GM10266 (cell line): ENCODE measurements around the gene CCDC88B.
A peak's percentile ranks its signal among the peaks of the same experiment; 100 is the strongest.

Experiments used
- DNase-seq: peaks from one replicate; pipeline ENCODE4 v3.0.0; 2012; ENCODE audit errors: extremely low spot score
- TF ChIP-seq, protein P1 (sequence below): IDR thresholded peaks from 2 replicates; pipeline ENCODE4 v1.5.1; 2012; ENCODE audit warnings: mild to moderate bottlenecking, low read depth; ENCODE audit not compliant: control insufficient read depth, insufficient read depth; ENCODE audit errors: missing control alignments

CCDC88B gene

DNA sequence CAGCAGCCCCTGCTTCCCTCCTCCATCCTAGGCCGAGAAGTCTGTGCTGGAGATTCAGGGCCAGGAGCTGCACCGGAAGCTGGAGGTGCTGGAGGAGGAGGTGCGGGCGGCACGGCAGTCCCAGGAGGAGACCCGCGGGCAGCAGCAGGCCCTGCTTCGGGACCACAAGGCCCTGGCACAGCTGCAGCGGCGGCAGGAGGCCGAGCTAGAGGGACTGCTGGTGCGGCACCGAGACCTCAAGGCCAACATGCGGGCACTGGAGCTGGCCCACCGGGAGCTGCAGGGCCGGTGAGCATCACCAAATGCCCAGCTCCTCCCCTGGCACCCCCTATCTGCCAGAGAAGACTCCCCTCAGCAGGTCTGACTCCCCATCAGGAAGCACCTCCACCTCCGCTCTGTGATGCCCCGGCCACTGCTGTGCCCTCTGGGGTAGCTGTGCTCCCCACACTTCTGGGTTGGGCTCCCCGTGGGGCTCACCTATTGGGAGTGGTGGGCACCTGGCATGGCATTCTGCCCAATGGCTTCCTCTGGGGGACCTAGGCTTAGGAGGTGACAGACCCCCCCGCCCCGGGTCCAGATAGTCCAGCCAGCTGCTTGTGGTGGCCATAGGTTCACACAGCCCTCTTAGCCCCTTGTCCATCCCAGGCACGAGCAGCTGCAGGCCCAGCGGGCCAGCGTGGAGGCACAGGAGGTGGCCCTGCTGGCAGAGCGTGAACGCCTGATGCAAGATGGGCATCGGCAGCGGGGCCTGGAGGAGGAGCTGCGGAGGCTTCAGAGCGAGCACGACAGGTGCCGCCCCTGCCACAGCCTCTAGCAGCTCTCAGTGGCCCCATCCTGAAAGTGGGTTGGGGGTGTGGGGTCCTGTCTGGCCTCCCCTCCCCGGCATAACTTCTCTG lies 12.3 kb downstream of the CCDC88B start:
- DNase-seq = no peak
- TF ChIP-seq, protein P1, sequence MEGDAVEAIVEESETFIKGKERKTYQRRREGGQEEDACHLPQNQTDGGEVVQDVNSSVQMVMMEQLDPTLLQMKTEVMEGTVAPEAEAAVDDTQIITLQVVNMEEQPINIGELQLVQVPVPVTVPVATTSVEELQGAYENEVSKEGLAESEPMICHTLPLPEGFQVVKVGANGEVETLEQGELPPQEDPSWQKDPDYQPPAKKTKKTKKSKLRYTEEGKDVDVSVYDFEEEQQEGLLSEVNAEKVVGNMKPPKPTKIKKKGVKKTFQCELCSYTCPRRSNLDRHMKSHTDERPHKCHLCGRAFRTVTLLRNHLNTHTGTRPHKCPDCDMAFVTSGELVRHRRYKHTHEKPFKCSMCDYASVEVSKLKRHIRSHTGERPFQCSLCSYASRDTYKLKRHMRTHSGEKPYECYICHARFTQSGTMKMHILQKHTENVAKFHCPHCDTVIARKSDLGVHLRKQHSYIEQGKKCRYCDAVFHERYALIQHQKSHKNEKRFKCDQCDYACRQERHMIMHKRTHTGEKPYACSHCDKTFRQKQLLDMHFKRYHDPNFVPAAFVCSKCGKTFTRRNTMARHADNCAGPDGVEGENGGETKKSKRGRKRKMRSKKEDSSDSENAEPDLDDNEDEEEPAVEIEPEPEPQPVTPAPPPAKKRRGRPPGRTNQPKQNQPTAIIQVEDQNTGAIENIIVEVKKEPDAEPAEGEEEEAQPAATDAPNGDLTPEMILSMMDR = no peak

DNA sequence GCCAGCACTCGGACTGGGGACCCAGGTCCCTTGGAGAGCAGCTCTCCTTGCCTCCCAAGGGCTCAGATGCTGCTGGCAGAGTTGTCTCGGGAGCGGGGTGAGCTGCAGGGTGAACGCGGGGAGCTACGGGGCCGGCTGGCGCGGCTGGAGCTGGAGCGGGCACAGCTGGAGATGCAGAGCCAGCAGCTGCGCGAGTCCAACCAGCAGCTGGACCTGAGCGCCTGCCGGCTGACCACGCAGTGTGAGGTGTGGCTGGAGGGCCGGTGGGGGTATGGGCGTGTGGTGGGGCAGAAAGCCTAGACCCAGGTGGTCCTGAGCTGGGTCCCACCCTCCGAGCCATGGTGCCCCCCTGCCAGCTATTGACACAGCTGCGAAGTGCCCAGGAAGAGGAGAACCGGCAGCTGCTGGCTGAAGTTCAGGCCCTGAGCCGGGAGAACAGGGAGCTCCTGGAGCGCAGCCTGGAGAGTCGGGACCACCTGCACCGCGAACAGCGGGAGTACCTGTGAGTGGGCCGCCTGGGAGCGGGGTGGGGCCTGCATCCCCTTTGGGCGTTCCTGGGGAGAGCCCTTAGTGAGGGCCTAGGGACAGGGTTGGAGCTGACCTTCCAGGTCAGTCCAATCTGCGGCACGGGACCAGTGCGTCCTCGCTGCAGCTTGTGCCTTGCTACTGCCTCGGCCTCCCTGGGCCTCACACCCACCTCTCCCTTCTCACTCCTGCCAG lies 13.2 kb downstream of the CCDC88B start:
- TF ChIP-seq, protein P1 = no peak
- no peak for DNase-seq

DNA sequence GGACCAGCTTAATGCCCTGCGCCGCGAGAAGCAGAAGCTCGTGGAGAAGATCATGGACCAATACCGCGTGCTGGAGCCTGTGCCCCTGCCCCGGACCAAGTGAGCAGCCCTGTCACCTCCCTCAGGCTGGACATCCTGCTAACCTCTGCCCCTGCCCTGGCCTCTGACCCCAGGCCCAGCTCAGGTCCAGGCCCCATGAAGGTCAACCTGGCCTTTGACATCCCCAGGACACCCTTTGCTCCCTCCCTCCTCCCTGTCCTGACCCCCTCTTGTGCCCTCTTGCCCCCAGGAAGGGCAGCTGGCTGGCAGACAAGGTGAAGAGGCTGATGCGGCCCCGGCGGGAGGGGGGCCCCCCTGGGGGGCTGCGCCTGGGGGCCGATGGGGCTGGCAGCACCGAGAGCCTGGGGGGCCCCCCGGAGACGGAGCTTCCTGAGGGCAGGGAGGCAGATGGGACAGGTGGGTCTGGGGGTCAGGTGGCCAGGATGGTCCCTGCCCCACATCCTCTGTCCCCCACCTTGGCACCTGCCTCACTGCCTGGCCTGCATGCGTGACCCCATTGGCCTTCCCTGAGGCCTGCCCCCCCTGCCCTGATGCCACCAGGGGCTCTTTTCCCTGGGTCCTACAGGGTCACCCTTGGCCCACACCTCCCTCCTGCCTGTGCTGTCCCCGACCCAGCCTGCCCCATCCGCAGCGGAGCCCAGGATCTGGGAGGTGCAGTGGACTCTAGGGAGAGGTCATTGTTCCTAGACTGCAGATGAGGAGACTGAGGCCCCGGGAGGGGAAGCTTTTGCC lies 13.9 kb downstream of the CCDC88B start:
- TF ChIP-seq, protein P1 = no peak
- DNase-seq = no peak

DNA sequence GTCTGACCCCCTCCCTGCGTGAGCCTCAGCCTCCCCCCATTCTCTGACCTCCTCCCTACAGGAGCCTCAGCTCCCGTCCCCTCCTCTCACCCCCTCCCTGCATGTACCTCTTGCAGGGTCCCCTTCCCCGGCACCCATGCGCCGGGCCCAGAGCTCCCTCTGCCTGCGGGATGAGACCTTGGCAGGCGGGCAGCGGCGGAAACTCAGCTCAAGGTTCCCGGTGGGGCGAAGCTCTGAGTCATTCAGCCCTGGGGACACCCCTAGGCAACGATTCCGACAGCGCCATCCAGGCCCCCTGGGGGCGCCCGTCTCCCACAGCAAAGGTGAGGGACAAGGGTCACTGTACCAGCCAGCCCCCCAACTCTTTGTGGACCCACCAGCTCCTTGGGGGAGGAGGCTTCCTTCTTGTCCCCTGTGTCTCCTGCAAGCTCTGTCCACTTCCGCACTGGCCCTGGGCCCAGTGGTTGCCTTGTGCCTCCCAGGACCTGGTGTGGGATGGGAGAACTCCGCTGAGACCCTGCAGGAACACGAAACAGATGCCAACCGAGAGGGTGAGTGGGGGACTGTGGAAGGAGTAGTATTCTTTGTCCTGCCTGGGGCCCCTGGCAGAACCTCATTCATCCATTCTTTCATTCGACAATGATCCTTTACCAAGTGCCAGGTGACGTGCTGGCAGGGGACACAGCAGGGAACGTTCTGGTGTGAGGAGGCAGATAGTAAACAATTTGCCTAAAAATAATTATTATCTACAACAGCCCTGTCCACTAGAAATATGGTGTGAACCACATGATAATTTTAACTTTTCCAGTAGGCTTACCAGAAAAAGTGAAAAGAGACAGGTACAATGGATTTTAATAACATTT lies 15.3 kb downstream of the CCDC88B start:
- TF ChIP-seq, protein P1 = peak; percentile 82
- DNase-seq = peak; percentile 88

DNA sequence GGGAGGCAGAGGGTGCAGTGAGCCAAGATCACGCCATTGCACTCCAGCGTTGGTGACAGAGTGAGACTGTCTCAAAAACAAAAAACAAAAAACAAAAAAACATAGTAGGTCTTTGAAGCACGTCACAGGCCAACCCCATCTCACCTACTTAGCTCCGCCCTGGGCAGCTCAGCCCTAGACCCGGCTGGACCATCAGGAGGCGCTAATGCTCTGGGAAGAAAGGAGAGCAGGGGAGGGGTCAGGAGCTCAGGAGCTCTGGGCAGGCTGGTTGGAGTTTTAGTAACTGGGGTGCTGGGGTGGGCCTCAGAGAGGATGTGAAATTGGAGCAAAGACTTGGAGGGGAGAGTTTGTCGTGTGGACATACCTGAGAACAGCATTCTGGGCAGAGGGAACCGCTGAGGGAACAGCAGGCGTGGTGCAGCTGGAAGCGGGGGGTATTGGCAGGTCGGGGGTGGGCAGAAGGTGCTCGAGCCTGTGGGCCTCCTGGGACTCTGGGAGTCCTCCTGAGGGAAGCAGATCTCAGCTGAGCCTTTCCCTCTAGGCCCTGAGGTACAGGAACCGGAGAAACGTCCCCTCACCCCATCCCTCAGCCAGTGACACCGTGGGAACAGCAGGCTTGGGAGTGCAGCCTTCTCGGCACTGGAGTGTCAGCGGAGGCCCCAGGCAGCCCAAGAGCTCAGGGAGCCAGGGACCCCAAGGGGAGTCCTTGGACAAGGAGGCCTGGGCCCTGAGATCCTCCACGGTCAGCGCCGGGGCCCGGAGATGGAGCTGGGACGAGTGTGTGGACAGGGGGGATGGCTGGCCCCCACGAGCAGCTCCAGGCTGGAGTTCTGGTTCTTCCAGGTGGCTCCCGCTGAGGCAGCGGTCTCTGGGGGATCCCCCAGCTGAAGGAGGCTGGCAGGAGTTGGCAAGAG lies 16.8 kb downstream of the CCDC88B start:
- TF ChIP-seq, protein P1 = peak; percentile 45
- DNase-seq = no peak

DNA sequence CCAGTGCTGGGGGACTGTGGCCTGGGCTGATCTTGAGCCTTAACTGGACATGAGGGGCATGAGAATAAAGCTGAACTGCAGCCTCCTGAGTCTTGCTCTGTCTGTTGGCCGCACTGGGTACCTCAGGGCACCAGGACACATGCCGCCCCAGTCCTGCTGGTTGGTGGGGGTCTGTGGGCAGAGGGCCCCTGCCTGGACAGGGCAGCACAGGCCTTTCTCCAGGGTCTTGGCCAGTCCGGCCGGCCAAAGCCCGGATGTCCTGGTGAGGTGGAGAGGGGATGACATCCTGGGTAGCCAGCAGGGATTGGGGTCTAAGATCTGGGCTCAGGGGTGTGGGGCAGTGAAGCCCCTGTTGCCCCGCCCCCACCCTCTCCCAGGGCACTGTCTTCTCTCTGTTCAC lies 17.4 kb downstream of the CCDC88B start:
- no peak for DNase-seq
- TF ChIP-seq, protein P1 = no peak
